HG02763 (cell line): ENCODE measurements around the gene INCENP.
A peak's percentile ranks its signal among the peaks of the same experiment; 100 is the strongest.
"Not testable (repeated sequence)": the region's sequence is repeated elsewhere in the genome, so short reads cannot be mapped to it uniquely, and the experiment has no call there.

Experiments used
- ATAC-seq: cut with Tn5 transposase; IDR thresholded peaks from one replicate; pipeline ENCODE4 v1.9.1; 2021; ENCODE audit warnings: mild to moderate bottlenecking, moderate library complexity; ENCODE audit not compliant: unreplicated experiment

The INCENP gene

DNA sequence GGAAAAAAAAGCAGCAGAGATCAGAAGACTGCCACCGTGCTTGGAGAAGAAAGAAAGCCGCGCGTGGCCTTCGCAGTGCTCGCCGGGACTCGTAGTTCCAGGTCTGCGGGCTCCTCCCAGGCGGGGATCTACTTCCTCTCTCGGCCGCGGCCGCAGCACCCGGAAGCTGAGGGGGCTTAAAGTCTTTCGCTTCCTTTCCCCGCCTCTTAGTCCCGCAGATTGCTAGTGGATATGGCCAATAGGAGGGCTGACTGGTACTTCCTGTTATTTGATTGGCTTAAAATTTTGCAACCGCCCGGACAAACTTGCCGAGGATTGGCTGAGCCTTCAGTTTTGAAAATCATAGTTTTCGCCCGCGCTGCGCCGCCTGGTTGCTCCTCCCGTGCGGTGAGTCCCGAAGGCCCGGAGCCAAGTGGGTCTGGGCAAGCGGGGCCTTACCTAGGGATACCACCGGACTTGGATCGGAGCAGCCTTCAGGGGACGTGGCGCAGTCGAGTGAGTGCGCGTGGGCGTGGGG lies at the start of gene INCENP:
Gene INCENP, plus strand, starts transcription at position 343 of the 517 bp plus-strand sequence. CDS start 4,151 bp downstream, outside the sequence.
- peak; percentile 90 for ATAC-seq

DNA sequence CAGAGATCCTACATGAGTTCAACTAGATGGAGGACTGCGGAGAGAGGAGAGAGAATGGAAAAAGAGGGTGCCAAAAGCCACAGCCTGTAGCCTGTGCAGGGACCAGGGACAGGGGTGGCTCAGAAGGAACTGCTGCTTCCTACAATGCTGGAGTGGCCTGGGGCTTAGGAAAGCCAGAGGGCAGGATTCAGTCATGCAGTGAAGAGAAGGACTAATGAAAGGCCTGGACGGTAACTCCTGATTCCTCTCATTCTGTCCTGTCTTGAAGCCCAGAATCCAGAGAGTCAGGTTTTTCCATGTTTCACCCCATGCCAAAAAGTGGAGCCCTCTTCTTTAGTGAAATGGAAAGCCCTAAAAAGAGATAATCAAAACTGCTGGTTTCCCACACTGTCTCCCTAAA lies 48.4 kb upstream of the INCENP start:
- no peak for ATAC-seq

DNA sequence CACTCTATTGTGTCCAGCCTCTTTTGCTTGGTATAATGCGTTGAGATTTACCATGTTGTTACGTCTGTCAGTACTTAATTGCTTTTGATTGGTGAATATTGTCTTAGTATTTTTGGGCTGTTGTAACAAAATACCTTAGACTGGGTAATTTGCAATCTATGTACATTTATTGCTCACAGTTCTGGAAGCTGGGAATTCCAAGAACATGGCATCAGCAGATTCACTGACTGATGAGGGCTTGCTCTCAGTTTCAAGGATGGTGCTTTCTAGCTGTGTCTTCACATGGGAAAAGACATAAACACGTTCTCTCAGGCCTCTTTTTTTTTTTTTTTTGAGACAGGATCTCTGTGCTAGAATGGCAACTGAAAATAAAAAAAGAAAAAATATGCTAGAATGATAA lies 46.7 kb upstream of the INCENP start:
- no peak for ATAC-seq

DNA sequence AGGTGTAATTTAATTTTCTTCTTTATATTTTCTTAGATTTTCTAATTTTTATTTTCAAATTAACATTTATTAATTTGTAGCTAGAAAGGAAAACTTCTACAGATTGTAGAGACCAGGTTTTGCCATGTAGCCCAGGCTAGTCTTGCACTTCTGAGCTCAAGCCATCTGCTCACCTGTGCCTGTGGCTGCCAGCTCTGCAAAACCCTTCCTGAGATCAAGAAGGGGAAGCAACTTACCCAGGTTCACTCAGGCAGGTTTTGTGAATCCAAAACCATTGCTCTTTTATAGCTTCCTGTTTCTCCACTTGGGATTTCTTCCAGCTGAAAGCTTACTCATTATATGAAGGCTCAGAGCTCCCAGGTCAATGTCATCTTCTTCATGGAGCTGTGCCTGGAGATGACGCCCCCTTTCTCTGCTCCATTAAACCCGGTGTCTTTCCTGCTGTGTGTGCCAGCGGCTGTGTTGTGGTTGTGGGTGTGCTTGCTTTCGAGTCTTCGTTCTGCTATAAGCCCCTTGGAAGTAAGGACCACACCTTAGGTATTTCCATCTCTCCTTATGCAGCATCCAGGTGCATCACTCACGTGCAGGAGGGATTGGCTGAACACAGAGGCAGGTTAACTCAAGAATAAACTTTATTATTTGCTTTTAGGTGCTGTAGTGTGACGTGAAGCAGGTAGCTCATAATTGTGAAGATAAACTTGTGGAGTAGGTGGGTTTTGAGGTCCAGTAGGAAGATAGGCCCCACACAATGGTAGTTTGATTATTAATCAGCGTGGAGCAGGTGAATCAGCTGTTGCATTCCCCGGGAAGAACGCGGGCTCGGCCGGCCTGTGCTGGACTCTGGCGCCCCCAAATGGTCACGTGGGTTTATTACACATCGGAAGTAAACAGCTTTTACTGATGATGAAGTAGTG lies 42.2 kb upstream of the INCENP start:
- ATAC-seq: no peak

DNA sequence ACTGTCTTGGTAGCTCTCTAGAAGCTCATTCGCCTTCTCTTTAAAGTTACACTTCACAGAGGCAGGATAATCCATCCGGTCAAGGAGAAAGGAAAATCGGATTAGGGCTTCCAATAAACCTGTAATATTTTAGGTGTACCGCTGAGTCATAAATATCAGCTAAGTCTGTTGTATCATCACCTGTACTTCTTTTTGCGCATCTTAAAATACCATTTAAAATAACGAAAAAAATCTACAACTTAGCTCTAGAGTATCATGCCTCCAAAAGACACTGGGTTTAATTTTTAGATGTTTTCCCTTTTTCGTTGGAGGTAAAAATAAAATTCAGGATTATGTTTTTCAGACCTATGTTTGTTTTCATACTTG lies 41.5 kb upstream of the INCENP start:
- ATAC-seq: no peak

DNA sequence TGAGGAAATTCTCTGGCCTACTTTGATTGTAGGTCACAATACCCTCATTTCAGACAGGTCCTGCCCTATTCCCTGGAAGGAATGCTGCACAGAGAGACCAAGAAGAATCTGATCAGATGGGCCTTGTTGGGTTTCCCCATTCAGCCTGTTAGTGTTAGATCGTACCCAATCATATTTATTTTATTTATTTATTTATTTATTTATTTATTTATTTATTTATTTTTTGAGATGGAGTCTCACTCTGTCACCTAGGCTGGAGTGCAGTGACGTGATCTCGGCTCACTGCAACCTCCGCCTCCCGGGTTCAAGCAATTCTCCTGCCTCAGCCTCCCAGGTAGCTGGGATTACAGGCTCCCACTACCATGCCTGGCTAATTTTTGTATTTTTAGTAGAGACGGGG lies 39.0 kb upstream of the INCENP start:
- ATAC-seq: not testable (repeated sequence)

DNA sequence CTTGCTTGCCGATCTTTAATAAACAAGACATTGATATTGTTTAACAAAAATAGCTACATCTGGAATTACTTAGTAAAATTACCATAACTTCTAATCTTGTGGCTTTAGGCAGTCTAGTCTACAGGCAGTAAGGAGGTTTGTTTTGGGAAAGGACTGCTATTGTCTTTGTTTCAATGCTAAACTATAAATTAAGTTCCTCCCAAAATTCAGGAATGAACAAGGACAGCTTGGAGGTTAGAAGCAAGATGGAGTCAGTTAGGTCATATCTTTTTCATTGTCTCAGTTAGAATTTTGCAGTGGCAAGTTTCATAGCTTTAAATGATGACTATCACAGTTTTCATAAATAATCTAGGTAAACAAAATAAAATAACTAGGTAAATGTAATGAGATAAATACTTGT lies 36.1 kb upstream of the INCENP start:
- ATAC-seq: no peak

DNA sequence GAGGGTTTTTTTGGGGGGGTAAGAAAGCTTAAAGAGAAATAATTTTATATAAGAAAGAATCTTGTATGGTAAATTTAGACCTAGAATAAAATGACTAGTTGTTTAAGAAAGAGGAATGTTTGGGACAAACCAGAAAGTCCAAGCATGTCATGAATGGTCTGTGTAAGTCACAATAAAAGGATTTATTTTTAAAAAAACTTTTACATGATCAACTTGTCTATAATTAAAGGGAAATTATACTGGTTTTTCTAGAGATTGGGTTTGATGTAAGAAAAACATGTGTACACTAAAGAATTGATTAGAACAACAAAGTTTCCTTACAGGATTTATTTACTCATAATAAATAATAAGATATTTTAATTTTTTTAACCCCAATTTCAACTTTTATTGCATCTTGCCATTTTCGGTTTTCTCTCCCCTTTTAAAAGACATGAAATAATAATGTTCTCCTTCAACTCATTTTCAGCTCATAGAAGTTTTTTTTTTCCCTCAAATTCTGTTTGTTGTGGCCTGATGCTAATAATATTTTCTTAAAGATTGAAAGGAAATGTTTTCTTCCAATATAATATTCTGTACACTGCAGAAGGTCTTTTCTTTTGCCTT lies 35.4 kb upstream of the INCENP start:
- ATAC-seq: no peak

DNA sequence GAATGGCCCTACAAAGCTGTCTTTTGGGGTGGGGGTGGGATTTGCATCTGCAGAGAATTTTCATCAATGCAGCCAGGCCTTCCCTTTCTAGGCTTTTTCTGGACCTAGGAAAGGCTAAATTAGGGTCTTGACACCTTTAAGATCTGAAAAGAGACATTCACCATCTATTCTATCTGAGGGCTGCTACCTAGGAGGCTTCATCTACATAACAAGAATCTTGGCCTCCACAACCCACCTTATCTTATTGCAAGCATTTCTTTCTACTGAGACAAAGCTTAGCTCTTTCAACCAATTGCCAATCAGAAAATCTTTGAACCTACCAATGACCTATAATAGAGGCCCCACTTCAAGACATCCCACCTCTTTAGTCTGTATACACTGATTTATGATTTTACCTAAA lies 20.7 kb upstream of the INCENP start:
- no peak for ATAC-seq

DNA sequence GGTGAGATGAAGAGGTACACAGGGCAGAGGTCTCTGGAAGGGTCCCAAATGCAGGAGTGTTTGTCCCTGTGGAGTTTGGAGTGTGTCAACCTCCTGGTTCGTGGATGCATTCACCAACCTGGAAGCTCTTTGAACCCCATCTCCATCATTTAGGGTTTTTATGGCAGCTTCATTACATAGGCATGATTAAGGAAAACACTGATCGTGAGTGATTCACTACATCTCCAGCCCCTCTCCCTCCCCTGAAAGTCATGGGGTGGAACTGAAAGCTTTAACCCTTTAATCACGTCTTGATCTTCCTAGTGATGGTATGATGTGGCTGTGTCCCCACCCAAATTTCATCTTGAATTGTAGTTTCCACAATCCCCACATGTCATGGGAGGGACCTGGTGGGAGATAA lies 19.8 kb upstream of the INCENP start:
- no peak for ATAC-seq

DNA sequence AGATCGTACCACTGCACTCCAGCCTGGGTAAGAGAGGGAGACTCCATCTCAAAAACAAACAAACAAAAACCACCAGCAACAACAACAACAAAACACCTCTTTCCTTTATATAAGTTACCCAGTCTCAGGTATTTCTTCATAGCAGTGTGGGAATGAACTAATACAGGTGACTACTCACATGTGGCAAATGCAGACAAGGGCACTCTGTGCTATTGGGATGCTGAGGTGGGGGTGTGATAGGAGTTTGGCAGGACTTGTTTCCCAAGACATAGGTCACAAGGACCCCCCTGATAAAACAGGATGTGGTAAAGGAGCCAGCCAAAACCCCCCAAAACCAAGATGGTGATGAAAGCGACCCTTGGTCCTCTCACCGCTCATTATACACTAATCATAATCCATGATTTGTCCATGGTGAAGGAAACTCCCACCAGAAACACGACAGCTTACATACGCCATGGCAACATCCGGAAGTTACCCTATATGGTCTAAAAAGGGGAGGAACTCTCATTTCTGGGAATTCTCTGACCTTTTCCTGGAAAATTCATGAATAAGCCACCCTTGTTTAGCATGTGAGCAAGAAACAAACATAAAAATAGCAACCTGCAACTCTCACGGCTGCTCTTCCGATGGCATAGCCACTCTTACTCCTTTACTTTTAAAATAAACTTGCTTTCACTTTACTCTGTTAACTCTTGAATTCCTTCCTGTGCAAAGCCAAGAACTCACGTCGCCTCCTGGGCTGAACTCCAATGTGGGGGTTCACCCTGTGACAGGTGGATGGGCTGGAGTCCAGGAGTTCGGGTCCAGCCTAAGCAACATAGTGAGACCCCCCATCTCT lies 18.8 kb upstream of the INCENP start:
- ATAC-seq: no peak

DNA sequence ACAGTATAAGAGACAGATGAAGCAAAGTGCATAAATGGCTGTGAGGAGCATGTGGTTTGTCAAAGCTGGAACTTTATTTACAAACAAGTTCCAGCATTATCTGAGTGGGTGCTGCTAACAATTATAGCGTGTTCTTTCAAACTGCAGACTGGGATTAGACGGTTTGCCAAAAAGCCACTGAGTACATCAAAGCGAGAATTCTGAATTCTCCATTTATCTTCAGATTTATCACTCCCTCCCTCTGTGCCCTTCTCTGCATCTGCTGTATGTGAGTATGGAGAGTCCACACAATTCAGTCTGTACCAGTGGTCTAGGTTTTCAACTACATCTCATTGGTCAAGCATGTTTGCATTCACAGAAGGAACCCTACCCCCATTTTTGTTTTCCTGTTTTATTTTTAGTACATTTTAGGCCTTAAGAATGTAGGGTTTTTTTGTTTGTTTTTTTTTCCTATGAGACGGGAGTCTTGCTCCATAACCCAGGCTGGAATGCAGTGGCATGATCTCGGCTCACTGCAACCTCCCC lies 18.1 kb upstream of the INCENP start:
- ATAC-seq: no peak

DNA sequence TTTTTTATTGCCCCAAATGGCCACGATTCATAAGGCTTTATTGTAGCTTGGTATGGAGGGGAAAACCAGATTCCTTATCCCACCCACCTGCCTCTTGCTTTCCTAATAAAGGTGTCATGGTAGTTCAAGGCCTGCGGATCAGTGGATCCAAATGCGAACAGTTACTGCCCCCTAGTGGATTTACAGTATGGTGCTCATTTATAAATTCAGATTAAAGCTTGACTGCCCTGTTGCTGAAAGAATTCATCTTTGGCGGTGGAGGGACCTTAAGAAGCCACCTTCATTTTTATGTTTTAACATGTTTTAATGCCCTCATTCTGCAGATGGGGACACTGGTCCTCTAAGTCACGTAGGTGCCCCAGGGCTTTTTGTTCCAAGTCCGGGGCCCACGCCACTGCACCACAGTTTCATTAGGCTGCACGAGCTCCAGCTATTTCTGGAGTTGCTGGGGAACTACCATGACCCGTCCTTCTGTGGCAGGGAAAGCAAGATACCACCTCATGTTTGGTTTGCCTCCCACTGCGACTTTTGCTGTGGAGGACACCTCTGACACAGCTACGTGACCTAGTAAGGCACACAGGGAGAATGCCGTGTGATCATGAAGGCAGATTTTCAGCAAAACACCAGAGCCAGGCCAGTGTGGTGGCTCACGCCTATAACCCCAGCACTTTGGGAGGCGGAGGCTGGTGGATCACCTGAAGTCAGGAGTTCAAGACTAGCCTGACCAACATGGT lies 15.6 kb upstream of the INCENP start:
- no peak for ATAC-seq

DNA sequence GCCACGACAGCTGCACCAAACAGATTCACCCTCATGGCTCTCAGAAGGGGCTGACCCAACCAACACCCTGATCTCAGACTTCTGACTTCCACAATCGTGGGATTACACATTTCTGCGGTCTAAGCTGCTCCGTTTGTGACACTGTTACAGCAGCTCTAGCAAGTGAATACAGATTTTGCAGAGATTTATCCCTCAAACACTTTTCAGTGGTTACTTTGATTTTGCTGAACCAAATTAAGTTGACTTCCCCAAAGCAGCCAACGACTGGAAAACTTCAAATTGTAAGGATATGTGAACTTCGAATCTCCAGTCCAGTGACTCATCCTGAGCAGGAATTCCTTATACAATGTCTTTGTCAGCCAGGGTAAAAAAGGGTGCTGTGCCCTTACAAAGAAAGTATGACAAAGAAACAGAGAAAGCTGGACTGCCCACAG lies 14.8 kb upstream of the INCENP start:
- ATAC-seq: no peak

DNA sequence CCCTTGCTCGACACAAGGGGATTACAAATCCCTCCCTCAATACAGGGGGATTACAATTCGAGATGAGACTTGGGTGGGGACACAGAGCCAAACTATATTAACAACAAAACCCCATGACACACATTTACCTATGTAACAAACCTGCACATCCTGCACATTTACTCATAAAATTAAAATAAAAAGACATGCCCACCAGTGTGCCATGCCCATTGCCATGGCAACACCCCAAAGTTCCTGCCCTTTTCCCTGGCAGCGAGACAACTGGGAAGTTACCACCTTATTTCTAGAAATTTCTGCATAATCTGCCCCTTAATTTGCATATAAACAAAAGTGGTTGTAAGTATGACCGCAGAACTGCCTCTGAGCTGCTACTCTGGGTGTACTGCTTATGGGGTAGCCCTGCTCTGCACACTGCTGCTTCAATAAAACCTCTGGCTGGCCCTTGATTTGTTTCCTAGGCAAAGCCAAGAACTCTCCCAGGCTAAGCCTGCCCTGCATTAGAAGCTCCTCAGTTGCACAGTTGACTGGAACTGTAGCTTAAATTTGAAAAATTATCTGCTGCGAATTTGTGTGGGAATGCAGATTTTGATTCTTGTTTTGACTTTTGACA lies 8.6 kb upstream of the INCENP start:
- no peak for ATAC-seq

DNA sequence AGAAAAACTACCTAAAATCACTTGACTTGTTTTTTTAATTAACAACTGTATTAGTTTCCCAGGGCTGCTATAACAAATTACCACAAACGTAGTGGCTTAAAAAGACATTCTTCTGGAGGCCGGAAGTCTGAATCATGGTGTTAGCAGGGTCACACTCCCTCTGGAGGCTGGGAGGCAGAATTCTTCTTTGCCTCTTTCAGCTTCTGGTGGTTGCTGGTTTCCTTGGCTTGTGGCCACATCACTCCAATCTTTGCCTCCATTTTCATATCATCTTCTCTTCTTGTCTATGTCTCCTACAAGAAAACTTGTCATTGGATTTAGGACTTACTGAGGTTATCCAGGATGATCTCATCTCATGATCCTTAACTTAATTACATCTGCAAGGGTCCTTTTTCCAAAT lies 7.4 kb upstream of the INCENP start:
- ATAC-seq: no peak

DNA sequence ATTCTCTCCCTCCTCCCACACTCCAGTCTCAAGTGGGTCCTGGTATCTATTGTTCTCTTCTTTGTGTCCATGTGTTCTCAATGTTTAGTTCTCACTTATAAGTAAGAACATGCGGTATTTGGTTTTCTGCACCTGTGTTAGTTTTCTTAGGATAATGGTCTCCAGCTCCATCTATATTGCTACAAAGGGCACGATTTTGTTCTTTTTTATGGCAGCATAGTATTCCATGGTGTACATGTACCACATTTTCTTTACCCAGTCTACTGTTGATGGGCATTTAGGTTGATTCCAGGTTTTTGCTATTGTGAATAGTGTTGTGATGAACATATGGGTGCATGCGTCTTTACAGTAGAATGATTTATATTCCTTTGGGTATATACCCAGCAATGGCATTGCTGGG lies 4.2 kb upstream of the INCENP start:
- ATAC-seq: no peak

DNA sequence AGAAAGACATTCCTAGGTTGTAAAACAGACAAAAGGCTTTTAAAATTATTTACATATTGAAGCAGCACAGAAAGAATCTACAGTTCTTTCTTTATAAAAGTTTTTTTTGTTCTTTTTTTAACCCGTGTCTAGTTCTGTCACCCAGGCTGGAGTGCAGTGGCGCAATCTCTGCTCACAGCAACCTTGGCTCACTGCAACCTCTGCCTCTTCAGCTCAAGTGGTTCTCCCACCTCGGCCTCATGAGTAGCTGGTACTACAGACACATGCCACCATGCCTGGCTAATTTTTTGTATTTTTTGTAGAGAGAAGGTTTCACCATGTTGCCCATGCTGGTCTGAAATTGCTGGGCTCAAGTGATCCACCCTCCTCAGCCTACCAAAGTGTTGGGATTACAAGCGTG lies 3.8 kb upstream of the INCENP start:
- ATAC-seq: no peak

DNA sequence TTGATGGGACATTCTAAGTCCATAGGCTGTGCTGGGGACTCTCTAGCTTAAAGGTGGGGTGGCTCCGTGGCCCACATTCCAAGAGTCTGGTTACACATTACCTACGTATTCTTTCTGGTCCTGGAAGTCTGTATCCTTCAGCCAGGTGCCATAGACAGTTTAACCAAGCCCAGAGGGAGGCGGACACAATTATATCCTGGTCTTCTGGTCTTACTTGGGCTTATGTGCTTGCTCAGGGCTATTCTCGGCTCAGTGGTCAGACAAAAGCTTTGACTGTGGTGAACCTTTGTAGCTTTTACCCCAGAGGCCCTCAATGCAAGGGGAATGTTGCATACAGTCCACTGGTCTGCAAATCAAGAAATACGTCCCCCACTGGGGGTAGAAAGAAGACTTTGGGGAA lies 3.4 kb upstream of the INCENP start:
- ATAC-seq: no peak

DNA sequence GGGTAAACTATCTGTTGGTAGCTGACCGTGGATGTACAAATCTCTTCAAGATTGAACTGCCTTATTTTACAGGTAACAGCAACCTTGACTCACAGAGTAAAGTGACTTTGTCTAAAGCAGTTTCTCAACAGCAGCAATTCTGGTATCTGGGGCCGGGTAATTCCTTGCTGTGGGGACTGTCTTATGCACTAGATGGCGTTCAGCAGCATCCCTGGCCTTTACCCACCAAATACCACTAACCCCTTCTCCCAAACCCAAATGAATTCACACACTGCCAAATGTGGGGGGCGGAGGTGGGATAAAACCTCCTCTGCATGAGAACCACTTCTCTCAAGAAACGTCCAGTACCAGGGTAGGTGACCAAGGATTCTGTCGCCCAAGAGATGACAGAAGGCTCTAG lies 1.7 kb upstream of the INCENP start:
- no peak for ATAC-seq
